ENCODE data around the gene NDUFB7.
"Not testable (repeated sequence)": the region's sequence is repeated elsewhere in the genome, so short reads cannot be mapped to it uniquely, and the experiment has no call there.

Gene NDUFB7

GRCh38 chr19:14570864-14571527, 870 bp downstream of the NDUFB7 start:
- DNase-seq (ENCODE audit: low read depth): no peak

- DNase-seq (ENCODE audit: low read depth): no peak
These were observed 4.8 kb downstream of the NDUFB7 start for GRCh38 chr19:14567079-14567478.

GRCh38 chr19:14566712-14567077, 5.2 kb downstream of the NDUFB7 start:
- DNase-seq (ENCODE audit: low read depth): no peak

- DNase-seq (ENCODE audit: low read depth): no peak
These were observed 5.8 kb downstream of the NDUFB7 start for GRCh38 chr19:14565765-14566711.

GRCh38 chr19:14565298-14565679, 6.6 kb downstream of the NDUFB7 start:
- no peak for DNase-seq (ENCODE audit: low read depth)

GRCh38 chr19:14564652-14565297, 7.1 kb downstream of the NDUFB7 start:
- not testable (repeated sequence) for DNase-seq (ENCODE audit: low read depth)

GRCh38 chr19:14563989-14564651, 7.7 kb downstream of the NDUFB7 start:
- DNase-seq (ENCODE audit: low read depth): no peak

GRCh38 chr19:14563590-14563926, 8.3 kb downstream of the NDUFB7 start:
- DNase-seq (ENCODE audit: low read depth): no peak

- DNase-seq (ENCODE audit: low read depth): no peak
These were observed 8.9 kb downstream of the NDUFB7 start for GRCh38 chr19:14562660-14563589.

GRCh38 chr19:14561847-14562351, 10.0 kb downstream of the NDUFB7 start:
- no peak for DNase-seq (ENCODE audit: low read depth)

GRCh38 chr19:14561249-14561648, 10.6 kb downstream of the NDUFB7 start:
- DNase-seq (ENCODE audit: low read depth): no peak

- DNase-seq (ENCODE audit: low read depth): no peak
These were observed 11.1 kb downstream of the NDUFB7 start for GRCh38 chr19:14560776-14561108.

- DNase-seq (ENCODE audit: low read depth): no peak
These were observed 11.7 kb downstream of the NDUFB7 start for GRCh38 chr19:14559916-14560775.

- DNase-seq (ENCODE audit: low read depth): no peak
These were observed 13.3 kb downstream of the NDUFB7 start for GRCh38 chr19:14558370-14559066.

- DNase-seq (ENCODE audit: low read depth): peak; percentile 77
These were observed 15.1 kb downstream of the NDUFB7 start for GRCh38 chr19:14556662-14557188.

- DNase-seq (ENCODE audit: low read depth): no peak
These were observed 15.8 kb downstream of the NDUFB7 start for GRCh38 chr19:14555918-14556661.

- DNase-seq (ENCODE audit: low read depth): no peak
These were observed 17.5 kb downstream of the NDUFB7 start for GRCh38 chr19:14554382-14554812.

- DNase-seq (ENCODE audit: low read depth): no peak
These were observed 18.0 kb downstream of the NDUFB7 start for GRCh38 chr19:14553939-14554243.

Measured in fibroblast of the conjunctiva (primary cell).